DOHH2 (cell line): ENCODE measurements around the gene ACOT12.

ENCODE experiments used
- EZH2phosphoT487 ChIP-seq: fragments of 200-600 bp; sonication (generic); IDR thresholded peaks from 2 replicates; pipeline ENCODE4 v1.6.1; 2017; ENCODE audit warnings: borderline replicate concordance, mild to moderate bottlenecking, antibody characterized with exemption, low read length, moderate library complexity, mixed read lengths
- TF ChIP-seq, protein P1 (sequence below): fragments of 200-600 bp; sonication (generic); IDR thresholded peaks from one replicate; pipeline ENCODE4 v1.5.1; 2014; ENCODE audit warnings: antibody characterized with exemption, mild to moderate bottlenecking, low read depth, low read length; ENCODE audit not compliant: poor library complexity, severe bottlenecking

DNA sequence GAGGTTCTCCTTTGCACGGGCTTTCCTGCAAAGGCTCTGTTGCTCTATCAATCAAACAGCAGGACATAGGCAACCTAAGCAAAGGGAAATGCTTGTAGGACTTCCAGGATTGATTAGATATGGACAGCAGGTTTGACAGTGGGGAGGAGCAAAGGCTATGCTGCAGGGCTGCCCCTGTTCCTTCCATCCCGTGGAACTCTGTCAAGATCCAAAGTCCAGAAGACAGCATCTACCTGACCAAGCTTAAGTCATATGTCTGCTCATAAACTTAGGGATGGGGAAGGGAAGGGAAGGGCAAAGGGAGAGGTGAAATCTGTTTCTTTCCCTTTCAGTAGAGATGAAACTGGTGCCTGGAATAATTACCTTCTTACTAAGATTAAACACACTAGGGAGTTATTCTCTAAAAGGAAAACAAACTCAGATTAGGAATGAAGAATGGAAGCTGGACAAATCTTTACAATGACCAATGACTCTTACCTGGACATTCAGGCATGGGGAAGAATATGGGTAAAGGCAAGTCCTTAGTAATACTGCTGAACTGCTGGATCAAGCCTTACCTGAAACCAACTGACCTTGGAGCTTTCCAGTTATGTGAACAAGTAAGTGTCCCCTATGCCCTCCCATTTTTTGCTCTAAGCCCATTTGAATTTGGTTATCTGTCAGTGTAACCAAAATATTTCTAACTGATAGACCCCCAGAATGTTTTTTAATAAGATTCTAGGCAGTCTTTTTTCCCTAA lies 8.4 kb upstream of the ACOT12 start:
- TF ChIP-seq, protein P1, sequence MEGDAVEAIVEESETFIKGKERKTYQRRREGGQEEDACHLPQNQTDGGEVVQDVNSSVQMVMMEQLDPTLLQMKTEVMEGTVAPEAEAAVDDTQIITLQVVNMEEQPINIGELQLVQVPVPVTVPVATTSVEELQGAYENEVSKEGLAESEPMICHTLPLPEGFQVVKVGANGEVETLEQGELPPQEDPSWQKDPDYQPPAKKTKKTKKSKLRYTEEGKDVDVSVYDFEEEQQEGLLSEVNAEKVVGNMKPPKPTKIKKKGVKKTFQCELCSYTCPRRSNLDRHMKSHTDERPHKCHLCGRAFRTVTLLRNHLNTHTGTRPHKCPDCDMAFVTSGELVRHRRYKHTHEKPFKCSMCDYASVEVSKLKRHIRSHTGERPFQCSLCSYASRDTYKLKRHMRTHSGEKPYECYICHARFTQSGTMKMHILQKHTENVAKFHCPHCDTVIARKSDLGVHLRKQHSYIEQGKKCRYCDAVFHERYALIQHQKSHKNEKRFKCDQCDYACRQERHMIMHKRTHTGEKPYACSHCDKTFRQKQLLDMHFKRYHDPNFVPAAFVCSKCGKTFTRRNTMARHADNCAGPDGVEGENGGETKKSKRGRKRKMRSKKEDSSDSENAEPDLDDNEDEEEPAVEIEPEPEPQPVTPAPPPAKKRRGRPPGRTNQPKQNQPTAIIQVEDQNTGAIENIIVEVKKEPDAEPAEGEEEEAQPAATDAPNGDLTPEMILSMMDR: no peak
- TF ChIP-seq EZH2phosphoT487: no peak
